ENCODE data around the gene POU6F1. TPM values are rescaled to one million over a fixed set of nuclear protein-coding genes. Genes with fewer than 3 reads are reported as not detected.

Gene POU6F1, protein sequence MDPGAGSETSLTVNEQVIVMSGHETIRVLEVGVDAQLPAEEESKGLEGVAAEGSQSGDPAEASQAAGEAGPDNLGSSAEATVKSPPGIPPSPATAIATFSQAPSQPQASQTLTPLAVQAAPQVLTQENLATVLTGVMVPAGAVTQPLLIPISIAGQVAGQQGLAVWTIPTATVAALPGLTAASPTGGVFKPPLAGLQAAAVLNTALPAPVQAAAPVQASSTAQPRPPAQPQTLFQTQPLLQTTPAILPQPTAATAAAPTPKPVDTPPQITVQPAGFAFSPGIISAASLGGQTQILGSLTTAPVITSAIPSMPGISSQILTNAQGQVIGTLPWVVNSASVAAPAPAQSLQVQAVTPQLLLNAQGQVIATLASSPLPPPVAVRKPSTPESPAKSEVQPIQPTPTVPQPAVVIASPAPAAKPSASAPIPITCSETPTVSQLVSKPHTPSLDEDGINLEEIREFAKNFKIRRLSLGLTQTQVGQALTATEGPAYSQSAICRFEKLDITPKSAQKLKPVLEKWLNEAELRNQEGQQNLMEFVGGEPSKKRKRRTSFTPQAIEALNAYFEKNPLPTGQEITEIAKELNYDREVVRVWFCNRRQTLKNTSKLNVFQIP
- total RNA-seq (2022) (4.1 and 5.3 TPM in 2 replicates), Bru-seq, nascent RNA (percentile 48 among the genes with signal in this experiment), BruChase-seq, experiment 1, labeled RNA remaining after a 2-hour chase (percentile 49 among the genes with signal in this experiment), BruChase-seq, experiment 2, labeled RNA remaining after a 6-hour chase (percentile 50 among the genes with signal in this experiment)
- long read RNA-seq, partial matches to known transcripts: 2 of 3 reads
- long read RNA-seq, other reads (novel, unspliced or antisense): 0 of 3 reads

DNA sequence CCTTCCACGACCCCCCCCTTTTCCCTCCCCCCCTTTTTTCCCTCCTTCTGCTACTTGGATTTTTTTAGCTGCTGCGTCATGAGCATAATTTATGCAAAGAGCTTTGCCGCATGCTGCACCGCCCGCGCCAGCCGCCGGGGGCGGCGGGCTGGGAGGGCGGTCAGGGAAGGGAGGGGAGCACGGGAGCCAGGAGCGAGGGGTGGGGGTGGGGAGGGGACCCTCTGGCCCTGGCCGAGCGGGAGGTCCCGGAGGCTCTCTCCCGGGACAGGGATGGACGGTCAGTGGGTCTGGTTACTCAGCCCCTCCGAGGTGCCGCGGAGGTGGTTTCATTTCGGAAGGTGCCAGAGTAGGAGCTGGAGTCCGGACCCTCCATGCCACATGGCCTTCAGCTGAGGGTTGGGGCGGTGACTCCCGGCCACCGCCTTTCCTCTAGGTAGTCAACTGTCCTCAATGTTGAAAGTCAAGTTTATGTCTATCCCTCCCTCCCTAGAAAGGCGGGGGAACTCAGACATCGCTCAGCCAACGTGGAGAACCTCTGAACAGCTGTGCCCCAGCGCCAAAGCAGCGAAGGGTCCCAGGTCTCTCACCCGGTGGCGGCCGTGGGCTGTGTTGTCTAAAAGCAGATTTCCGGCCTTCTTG is at the start of gene POU6F1:
POU6F1 (minus strand) TSS at position 95 of the 639 bp plus-strand sequence. CDS start 11,226 bp downstream, outside the sequence.
- no peaks in the 10 kb centered on the region for H3K27me3 Mint-ChIP-seq (ENCODE audit: insufficient read depth, unreplicated experiment)
- H3K4me1 ChIP-seq: peaks cover 6% of the 10 kb centered on the region; the same call in 1 of the 2 replicates
- ChIA-PET CTCF (interaction anchor here (0.6 to 2.8 kb wide), 24 partner anchors 8 to 1921 kb away, joined by 3 to 26 read pairs (median 4); partner anchors contain the start of genes CSRNP2, DAZAP2 and LETMD1), POLR2A (interaction anchor here (0.5 to 2.6 kb wide), 18 partner anchors 13 to 454 kb away, joined by 3 to 39 read pairs (median 6); partner anchors contain the start of genes ATF1, CSRNP2, DAZAP2 and LETMD1)
- peaks cover 9% of the 10 kb centered on the region for H3K36me3 Mint-ChIP-seq (ENCODE audit: insufficient read depth, unreplicated experiment)
- H3K27ac Mint-ChIP-seq (ENCODE audit: unreplicated experiment): peak within 1 kb of the TSS; percentile 94
- peaks cover 20% of the 10 kb centered on the region for H3K4me1 Mint-ChIP-seq (ENCODE audit: low read depth, unreplicated experiment)
- intact Hi-C loops (cut with micrococcal nuclease; ENCODE audit: unreplicated experiment): loop anchor here (1.0 to 2.0 kb wide), 5 partner anchors 19 to 169 kb away; partner anchors contain the start of genes CSRNP2, DAZAP2, LETMD1 and TFCP2
- DNase-seq: peak; percentile 77 to 87
- TF ChIP-seq, protein P1, sequence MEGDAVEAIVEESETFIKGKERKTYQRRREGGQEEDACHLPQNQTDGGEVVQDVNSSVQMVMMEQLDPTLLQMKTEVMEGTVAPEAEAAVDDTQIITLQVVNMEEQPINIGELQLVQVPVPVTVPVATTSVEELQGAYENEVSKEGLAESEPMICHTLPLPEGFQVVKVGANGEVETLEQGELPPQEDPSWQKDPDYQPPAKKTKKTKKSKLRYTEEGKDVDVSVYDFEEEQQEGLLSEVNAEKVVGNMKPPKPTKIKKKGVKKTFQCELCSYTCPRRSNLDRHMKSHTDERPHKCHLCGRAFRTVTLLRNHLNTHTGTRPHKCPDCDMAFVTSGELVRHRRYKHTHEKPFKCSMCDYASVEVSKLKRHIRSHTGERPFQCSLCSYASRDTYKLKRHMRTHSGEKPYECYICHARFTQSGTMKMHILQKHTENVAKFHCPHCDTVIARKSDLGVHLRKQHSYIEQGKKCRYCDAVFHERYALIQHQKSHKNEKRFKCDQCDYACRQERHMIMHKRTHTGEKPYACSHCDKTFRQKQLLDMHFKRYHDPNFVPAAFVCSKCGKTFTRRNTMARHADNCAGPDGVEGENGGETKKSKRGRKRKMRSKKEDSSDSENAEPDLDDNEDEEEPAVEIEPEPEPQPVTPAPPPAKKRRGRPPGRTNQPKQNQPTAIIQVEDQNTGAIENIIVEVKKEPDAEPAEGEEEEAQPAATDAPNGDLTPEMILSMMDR (IDR thresholded peaks at IDR 0.05; ENCODE audit: insufficient read depth in 1 of 2, low read depth in 1 of 2, low read length in 1 of 2, severe bottlenecking in 1 of 2, unreplicated experiment in 1 of 2): peak; percentile 75 to 84
- H3K4me3 ChIP-seq (ENCODE audit: low read depth, low read length): peak within 1 kb of the TSS; percentile 89
- no TSS peak for BruUV-seq (replicated peaks)
- H3K27me3 ChIP-seq (replicated peaks; ENCODE audit: control insufficient read depth, insufficient read depth, low read length): no peaks in the 10 kb centered on the region
- H3K4me3 Mint-ChIP-seq (ENCODE audit: unreplicated experiment): peak within 1 kb of the TSS; percentile 76
- H3K9me3 ChIP-seq: no peaks in the 10 kb centered on the region
- H3K9me3 Mint-ChIP-seq (ENCODE audit: unreplicated experiment): no peaks in the 10 kb centered on the region
- no peaks in the 10 kb centered on the region; the same call in 1 of the 2 replicates for H3K36me3 ChIP-seq (ENCODE audit: control insufficient read depth, insufficient read depth, low read length)

DNA sequence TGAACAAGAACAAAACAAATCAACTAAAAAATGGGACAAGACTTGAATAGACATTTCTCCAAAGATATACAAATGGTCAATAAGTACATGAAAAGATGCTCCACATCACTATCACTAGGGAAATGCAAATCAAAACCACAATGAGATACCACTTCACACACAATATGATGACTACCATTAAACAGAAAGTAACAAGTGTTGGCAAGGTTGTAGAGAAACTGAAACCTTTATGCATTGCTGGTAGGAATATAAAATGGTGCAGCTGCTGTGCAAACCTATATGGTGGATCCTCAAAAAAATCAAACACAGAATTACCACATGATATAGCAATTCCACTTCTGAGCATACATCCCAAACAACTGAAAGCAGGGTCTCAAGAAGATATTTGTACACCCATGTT is 47.2 kb upstream of the POU6F1 start:
- peaks cover 60% of the 10 kb centered on the region for H3K36me3 Mint-ChIP-seq (ENCODE audit: insufficient read depth, unreplicated experiment)

More for the DNA sequence above, 47.2 kb upstream of the POU6F1 start:
- Histone ChIP-seq H3K9me3 (no peaks in the 10 kb centered on the region), H3K36me3 (ENCODE audit: control insufficient read depth, insufficient read depth, low read length) (no peaks in the 10 kb centered on the region), H3K4me1 (peaks cover 7% of the 10 kb centered on the region; the same call in 1 of the 2 replicates), H3K4me3 (ENCODE audit: low read depth, low read length) (no peak overlapping the region), H3K27me3 (replicated peaks; ENCODE audit: control insufficient read depth, insufficient read depth, low read length) (no peaks in the 10 kb centered on the region)
- TF ChIP-seq, protein P1 (IDR thresholded peaks at IDR 0.05; ENCODE audit: insufficient read depth in 1 of 2, low read depth in 1 of 2, low read length in 1 of 2, severe bottlenecking in 1 of 2, unreplicated experiment in 1 of 2): no peak
- Mint-ChIP-seq H3K9me3 (ENCODE audit: unreplicated experiment) (no peaks in the 10 kb centered on the region), H3K4me1 (ENCODE audit: low read depth, unreplicated experiment) (peaks cover 14% of the 10 kb centered on the region), H3K4me3 (ENCODE audit: unreplicated experiment) (no peak overlapping the region), H3K27ac (ENCODE audit: unreplicated experiment) (no peak overlapping the region), H3K27me3 (ENCODE audit: insufficient read depth, unreplicated experiment) (no peaks in the 10 kb centered on the region)
- intact Hi-C loops (cut with micrococcal nuclease; ENCODE audit: unreplicated experiment): no loop called here
- CTCF ChIA-PET: no interaction called here
- POLR2A ChIA-PET: no interaction called here
- no TSS peak for BruUV-seq (replicated peaks)
- no peak for DNase-seq

Measured in Caco-2 (cell line).